Myocyte (in vitro differentiated cells): Measurements from ENCODE around the gene HAO2. TPM values are rescaled to one million over a fixed set of nuclear protein-coding genes. Genes with fewer than 3 reads are reported as not detected.
A peak's percentile ranks its signal among the peaks of the same experiment; 100 is the strongest.
"Not testable (repeated sequence)": the region's sequence is repeated elsewhere in the genome, so short reads cannot be mapped to it uniquely, and the experiment has no call there.

Source experiments
- DNase-seq: peaks from one replicate; pipeline ENCODE4 v3.0.0-alpha.2; 2012; ENCODE audit warnings: low read depth
- total RNA-seq: library from RNA; depleted of rRNA; stranded (reverse); fragments of >200 nt; gene quantifications from 2 replicates; pipeline ENCODE4 v1.2.3, GENCODE V29; 2014

HAO2 gene
- total RNA-seq, 1 donor from 2014 or later, result 0.11 TPM

- DNase-seq, result no peak
Observed at GRCh38 chr1:119345398-119345797, 23.2 kb upstream of the HAO2 start.

DNA sequence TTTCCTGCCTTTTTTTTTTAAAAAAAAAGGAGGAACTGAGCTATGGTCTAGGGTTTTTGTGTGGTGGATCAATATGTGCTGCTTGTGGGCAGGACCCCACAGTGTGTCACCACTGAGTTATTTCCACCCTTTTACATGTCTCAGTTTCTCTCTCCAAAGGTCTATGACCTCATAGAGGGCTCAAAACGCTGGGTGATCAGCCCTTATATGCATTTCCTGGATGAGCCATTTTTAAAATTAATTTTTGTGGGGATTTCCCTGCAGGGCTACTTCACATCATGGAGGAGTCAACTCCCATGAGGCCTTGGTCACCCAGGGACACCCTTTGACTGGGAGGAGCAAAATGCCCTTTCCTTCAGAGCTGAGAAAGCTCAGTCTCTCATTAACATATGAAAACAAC is 20.7 kb upstream of the HAO2 start:
- peak; percentile 19 for DNase-seq

DNA sequence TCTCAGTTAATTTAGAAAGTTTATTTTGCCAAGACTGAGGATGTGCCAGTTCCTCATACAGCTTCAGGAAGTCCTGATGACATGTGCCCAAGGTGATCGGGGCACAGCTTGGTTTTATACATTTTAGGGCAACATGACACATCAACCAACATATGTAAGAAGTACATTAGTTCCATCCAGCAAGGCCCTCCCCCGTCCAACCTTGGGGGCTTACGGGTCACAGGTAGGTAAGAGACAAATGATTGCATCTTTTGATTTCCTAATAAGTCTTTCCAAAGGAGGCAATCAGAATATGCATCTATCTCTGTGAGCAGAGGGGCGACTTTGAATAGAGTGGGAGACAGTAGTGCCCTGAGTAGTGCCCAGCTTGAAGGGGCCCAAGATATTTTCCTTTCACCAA is 19.6 kb upstream of the HAO2 start:
- no peak for DNase-seq

DNA sequence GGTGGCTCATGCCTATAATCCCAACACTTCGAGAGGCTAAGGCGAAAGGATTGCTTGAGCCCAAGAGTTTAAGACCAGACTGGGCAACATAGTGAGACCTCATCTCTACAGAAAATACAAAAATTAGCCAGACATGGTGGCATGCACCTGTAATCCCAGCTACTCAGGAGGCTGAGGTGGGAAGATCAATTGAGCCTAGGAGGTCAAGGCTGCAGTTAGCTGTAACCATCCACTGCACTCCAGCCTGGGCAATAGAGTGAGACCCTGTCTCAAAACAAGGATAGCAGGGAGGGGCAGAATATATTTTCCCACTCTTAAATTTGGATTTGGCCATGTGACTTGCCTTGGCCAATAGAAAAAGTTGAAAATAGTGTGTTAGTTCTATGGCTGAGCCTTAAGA is 17.7 kb upstream of the HAO2 start:
- DNase-seq, result not testable (repeated sequence)

GRCh38 chr1:119351997-119352396 is 16.6 kb upstream of the HAO2 start:
- DNase-seq, result no peak

- no peak for DNase-seq
Observed at GRCh38 chr1:119353836-119354235, 14.7 kb upstream of the HAO2 start.

DNA sequence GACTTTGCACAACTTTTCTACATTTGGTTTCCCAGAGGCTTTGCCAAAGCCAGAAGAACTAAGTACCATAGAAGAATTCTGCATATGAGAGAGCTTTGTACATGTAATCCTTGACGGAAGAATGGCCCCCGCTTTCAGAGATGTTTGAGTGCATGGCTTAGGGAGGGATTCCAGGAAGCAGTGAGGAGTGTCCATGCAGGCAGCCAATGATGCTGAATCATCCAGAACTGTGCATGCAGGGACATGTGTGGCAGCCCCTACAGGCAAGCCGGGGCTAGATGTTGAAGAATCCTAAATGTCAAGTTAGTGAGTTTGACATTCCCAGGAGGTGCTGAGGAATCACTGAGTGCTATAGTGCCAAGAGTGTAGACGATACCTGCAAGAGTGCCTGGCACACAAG is 9.9 kb upstream of the HAO2 start:
- no peak for DNase-seq

DNA sequence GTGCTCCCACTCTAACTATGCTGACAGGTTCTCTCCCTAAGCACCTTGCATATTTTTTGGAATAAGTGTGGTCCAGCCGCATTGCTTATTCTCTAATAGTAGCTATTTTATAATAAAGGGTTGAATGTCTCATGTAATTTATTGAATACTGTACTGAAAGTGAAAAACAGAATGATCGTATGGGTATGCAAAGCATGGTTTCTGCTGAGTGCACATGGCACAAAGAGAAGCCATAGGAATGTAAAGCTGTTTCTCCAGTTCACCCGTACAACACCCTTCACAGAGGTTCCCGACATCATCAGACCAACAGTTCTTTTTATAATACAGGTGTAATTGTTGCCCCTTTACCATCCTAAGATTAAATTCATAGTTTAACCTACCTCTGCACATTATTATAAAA is 8.9 kb upstream of the HAO2 start:
- no peak for DNase-seq

DNA sequence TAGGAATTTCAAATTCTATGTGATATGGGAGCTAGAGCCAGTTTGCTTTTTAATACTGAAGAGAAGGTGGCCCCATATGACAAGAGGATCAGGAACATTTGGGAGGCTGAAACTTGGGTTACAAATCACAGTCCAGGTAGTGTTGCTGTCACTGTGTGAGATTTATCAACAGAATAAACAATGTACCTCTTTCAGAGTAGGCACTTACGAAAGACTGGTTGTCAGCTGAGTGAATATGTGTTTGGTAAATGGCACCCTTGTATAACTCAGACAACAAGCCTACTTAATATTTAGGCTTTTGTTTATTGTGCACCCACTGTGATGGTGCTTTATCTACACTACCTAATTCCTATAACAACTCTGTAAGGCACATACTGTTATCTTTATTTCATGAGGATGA is 7.4 kb upstream of the HAO2 start:
- DNase-seq, result no peak

- DNase-seq, result no peak
Observed at GRCh38 chr1:119361620-119362344, 6.8 kb upstream of the HAO2 start.

GRCh38 chr1:119363162-119363561 is 5.4 kb upstream of the HAO2 start:
- no peak for DNase-seq

GRCh38 chr1:119364640-119365039 is 3.9 kb upstream of the HAO2 start:
- DNase-seq, result no peak

GRCh38 chr1:119366424-119366823 is 2.2 kb upstream of the HAO2 start:
- DNase-seq, result no peak

- peak; percentile 56 for DNase-seq
Observed at GRCh38 chr1:119367432-119368124, 1.0 kb upstream of the HAO2 start.

- DNase-seq, result no peak
Observed at GRCh38 chr1:119370748-119371147, 2.2 kb downstream of the HAO2 start.

DNA sequence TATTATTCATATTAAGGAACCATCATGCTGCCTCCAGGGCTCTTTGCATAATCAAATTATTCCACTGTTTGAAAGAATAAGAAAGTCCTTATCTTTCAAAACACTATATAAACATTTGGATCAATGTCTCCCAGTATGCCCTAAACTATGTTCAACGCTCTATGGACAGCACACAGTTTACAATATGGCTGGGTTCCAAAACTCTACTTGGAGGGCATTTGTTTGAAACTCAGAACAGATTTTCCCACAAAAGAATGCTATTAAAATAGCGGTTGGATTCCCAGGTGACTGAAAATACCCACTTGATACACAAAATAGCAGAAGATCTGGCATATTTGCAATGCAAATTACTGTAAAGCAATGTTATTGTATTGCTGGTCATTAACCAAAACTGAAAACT is 3.2 kb downstream of the HAO2 start:
- no peak for DNase-seq

DNA sequence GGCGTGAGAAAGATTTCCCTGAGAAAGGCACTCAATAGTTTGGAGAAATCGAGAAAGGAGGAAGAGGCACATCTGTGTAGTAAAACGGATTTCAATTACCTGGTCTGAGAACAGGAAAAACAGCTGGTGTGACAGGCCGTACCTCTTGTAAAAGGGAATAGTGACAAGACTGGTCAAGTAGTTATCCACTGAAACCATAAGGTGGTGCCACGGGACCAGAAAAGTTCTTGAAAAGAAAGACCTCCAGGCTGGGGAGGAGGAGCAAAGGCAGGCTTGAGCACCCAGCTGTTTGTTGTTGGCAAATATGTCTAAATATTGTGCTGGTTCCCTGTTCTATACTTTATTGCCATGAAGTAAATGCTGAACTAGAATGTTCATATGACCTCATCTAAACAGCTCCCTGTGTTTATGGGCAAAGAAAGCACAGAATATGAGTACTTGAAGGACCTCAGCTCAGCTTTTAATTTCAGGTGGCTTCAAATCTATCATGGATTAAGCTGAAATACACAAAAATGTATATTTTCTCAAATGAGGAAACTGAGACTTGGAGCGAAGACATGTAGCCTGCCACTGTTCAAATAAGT is 4.0 kb downstream of the HAO2 start:
- DNase-seq, result peak; percentile 60

DNA sequence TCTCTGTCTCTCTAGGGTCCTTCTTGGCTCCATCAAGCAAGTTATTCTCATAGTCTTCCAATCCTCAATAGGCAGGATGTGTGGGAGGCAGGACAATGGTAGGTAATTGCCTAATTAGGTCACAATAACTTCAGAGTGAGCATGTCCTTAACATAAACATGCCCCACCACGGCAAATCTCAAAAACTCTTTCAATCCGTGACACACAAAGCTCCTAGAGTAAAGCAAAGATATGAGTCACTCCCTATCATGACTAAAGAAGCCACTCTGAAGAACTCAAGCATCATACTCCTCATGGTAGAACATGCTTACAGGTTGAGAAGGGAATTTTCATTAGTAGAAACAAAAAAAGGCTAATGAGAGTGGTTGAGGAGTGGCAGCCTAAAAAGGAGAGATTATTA is 4.9 kb downstream of the HAO2 start:
- DNase-seq, result no peak

DNA sequence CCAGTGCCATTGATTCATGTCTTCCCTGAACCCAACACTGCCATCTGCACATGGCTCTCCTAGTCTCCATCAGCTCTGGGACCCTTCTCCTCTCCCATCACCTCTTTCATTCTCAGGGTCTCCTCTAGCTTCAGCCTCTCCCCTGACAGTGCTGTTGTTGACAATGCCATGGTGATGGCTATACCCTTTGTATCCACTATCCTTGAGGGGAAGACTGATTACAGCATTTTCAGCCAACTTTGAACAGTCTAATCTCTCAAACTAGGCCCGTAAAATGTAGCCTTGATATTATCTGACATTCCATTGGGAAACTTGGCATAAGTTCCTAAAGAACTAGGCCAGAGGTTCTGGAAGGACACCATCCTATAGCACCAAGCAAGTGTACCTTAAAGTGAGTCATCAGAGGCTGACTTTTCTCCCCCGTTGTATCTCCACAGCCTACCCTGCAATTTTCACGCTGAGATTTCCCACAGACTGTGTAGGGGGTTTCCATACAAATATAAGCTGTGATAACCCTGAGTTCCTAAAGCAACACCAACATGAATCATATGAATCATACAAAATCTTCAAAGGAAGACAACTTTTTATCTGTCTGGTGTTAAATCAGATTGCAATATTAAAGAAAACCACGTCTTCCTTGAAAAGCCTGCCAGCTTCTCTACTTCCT is 5.8 kb downstream of the HAO2 start:
- DNase-seq, result no peak

GRCh38 chr1:119375366-119375765 is 6.8 kb downstream of the HAO2 start:
- no peak for DNase-seq

GRCh38 chr1:119376594-119376993 is 8.0 kb downstream of the HAO2 start:
- no peak for DNase-seq

DNA sequence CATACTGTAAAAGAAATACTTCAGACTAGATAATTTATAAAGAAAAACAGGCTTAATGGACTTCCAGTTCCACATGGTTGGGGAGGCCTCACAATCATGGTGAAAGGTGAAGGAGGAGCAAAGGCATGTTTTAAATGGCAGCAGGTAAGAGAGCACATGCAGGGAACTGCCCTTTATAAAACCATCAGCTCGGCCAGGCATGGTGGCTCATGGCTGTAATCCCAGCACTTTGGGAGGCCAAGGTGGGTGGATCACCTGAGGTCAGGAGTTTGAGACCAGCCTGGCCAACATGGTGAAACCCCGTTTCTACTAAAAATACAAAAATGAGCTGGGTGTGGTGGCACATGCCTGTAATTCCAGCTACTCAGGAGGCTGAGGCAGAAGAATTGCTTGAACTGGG is 9.0 kb downstream of the HAO2 start:
- not testable (repeated sequence) for DNase-seq
